Tibial nerve (tissue), 4 donors: ENCODE data around the gene EXOC4. TPM values are rescaled to one million over a fixed set of nuclear protein-coding genes. Genes with fewer than 3 reads are reported as not detected.

ENCODE experiments used
- DNase-seq, 2 donors: peaks; one replicate each; pipeline ENCODE4 v3.0.0-alpha.2; 2019; ENCODE audit warnings: low spot score in 2 of 2
- H3K27ac ChIP-seq, 4 donors: fragments of 200-600 bp; sonication (generic) in 3 of 4; one replicate each; pipeline ENCODE4 v1.5.1; 2017 to 2019; ENCODE audit warnings: mild to moderate bottlenecking in 1 of 4
- H3K27me3 ChIP-seq, 2 donors: fragments of 200-600 bp; sonication (generic) in 1 of 2; one replicate each; pipeline versions ENCODE4 v1.5.1 to v1.6.0; 2017 to 2019
- H3K36me3 ChIP-seq, 3 donors: fragments of 200-600 bp; sonication (generic); one replicate each; pipeline ENCODE4 v1.5.1; 2018 to 2019
- H3K4me1 ChIP-seq, 4 donors: fragments of 200-600 bp; sonication (generic) in 3 of 4; one replicate each; pipeline ENCODE4 v1.5.1; 2017 to 2019
- H3K4me3 ChIP-seq, 4 donors: fragments of 200-600 bp; sonication (generic) in 3 of 4; one replicate each; pipeline ENCODE4 v1.5.1; 2017 to 2019; ENCODE audit warnings: mild to moderate bottlenecking in 1 of 4, moderate library complexity in 1 of 4
- H3K9me3 ChIP-seq, 4 donors: fragments of 200-600 bp; sonication (generic) in 3 of 4; one replicate each; pipeline ENCODE4 v1.5.1; 2017 to 2019
- EP300 ChIP-seq, 2 donors: sonication (generic); formaldehyde crosslinking; IDR thresholded peaks; one replicate each; pipeline ENCODE4 v1.6.1; 2017; ENCODE audit warnings: antibody characterized with exemption in 2 of 2, mild to moderate bottlenecking in 1 of 2
- POLR2A ChIP-seq, 2 donors: fragments of 450-650 bp; IDR thresholded peaks; one replicate each; pipeline ENCODE4 v1.6.1; 2017; ENCODE audit warnings: antibody characterized with exemption in 2 of 2, mild to moderate bottlenecking in 2 of 2, moderate library complexity in 2 of 2
- WGBS, 2 donors: methylation state at CpG; one replicate each; pipeline ENCODE4 v1.1.5; 2018; 5-methylcytosine and 5-hydroxymethylcytosine counted together
- total RNA-seq, 4 donors: library from RNA; depleted of rRNA; stranded (reverse); fragments of >200 nt; gene quantifications; one replicate each; pipeline ENCODE4 v1.1.0, GENCODE V29; 2016
- TF ChIP-seq, protein P1 (sequence below), 5 experiments: fragments of 200-600 bp in 3 of 5; fragments of 450-650 bp in 2 of 5; sonication (generic) in 3 of 5; IDR thresholded peaks; one replicate each; pipeline ENCODE4 v1.5.1; 2016 to 2019; ENCODE audit warnings: antibody characterized with exemption in 5 of 5, mild to moderate bottlenecking in 3 of 5, moderate library complexity in 2 of 5

The EXOC4 gene
- total RNA-seq, 4 donors from 2014 or later: 70.0 to 104 (median 85.8) TPM

DNA sequence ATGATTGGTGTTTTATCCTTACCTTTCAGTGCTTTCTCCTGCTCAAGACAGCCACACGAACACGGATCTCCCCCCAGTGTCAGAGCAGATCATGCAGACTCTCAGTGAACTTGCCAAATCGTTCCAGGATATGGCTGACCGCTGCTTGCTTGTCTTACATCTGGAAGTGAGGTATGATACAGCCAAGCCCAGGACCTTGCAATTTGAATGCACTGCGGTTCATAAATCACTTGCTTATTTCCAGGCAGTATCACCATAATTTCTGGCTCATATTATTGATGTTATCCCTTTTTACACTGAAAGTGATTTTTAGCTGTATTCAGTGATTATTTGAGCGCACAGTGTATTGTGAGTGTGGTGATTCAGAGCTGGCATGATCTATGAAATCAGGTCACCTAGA lies 744.6 kb downstream of the EXOC4 start:
- no peak for DNase-seq
- H3K4me3 ChIP-seq: no peak overlapping the region
- H3K27ac ChIP-seq: no peak overlapping the region
- WGBS, 2 donors: 86 to 98% methylated on average over 6 of the region's 6 CpGs
- TF ChIP-seq POLR2A (IDR thresholded peaks at IDR 0.05): no peak
- TF ChIP-seq, protein P1, sequence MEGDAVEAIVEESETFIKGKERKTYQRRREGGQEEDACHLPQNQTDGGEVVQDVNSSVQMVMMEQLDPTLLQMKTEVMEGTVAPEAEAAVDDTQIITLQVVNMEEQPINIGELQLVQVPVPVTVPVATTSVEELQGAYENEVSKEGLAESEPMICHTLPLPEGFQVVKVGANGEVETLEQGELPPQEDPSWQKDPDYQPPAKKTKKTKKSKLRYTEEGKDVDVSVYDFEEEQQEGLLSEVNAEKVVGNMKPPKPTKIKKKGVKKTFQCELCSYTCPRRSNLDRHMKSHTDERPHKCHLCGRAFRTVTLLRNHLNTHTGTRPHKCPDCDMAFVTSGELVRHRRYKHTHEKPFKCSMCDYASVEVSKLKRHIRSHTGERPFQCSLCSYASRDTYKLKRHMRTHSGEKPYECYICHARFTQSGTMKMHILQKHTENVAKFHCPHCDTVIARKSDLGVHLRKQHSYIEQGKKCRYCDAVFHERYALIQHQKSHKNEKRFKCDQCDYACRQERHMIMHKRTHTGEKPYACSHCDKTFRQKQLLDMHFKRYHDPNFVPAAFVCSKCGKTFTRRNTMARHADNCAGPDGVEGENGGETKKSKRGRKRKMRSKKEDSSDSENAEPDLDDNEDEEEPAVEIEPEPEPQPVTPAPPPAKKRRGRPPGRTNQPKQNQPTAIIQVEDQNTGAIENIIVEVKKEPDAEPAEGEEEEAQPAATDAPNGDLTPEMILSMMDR (IDR thresholded peaks at IDR 0.05): no peak
- no peak for TF ChIP-seq EP300 (IDR thresholded peaks at IDR 0.05)
- no peaks in the 10 kb centered on the region for H3K27me3 ChIP-seq
- H3K4me1 ChIP-seq: no peaks in the 10 kb centered on the region
- no peaks in the 10 kb centered on the region for H3K9me3 ChIP-seq
- peaks cover 0 to 8% (median 0%) of the 10 kb centered on the region in 3 donors for H3K36me3 ChIP-seq

DNA sequence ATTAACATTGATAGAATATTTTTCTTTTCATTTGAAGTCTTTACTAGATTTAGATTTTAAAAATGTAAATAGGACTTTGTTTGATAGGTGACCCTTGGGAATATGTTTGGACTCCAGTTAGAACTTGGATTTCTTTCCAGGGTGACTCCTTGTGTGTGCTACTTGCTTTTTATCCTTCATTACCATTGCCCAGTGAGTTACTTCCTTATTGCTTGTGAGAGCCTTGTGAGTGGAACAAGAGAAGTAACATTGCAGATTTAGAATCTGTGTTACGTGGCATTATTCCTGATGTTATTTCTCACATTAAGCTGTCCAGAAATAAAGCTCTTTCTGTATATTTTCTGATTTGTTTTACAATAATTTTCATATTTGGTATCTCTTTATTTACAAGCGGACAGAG lies 746.3 kb downstream of the EXOC4 start:
- 95 to 96% methylated on average over 2 of the region's 2 CpGs for WGBS, 2 donors
- no peak overlapping the region for H3K4me3 ChIP-seq
- no peak overlapping the region for H3K27ac ChIP-seq
- H3K36me3 ChIP-seq: peaks cover 0 to 9% (median 0%) of the 10 kb centered on the region in 3 donors
- no peaks in the 10 kb centered on the region for H3K4me1 ChIP-seq
- TF ChIP-seq EP300 (IDR thresholded peaks at IDR 0.05): no peak
- H3K9me3 ChIP-seq: no peaks in the 10 kb centered on the region
- H3K27me3 ChIP-seq: no peaks in the 10 kb centered on the region
- no peak for DNase-seq

DNA sequence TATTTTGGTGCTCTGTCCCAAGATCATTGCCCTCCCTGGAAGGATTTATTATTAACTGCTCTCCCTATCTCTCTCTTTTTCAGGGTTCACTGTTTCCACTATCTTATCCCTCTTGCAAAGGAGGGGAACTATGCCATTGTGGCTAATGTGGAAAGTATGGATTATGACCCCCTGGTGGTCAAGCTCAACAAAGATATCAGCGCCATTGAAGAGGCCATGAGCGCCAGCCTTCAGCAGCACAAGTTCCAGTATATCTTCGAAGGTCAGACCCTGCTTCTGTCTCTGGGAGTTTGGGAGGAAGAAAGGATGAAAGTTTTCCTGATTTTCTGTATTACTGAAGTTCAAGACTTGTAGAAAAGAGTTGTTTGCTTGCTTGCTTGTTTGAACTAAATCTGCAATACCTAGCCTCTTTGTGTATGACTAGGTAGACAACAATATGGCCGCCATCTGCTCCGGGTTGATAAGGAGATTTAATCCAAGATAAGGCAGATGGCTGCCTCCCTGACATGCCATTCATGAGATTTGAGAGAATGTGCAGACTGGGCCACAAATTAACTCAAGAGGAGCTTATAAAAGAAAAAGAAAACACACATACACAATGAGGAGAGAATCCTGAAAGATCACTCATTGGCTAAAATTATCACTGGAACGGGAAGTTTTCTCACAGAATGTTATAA lies 752.1 kb downstream of the EXOC4 start:
- H3K4me1 ChIP-seq: no peaks in the 10 kb centered on the region
- TF ChIP-seq POLR2A (IDR thresholded peaks at IDR 0.05): no peak
- TF ChIP-seq EP300 (IDR thresholded peaks at IDR 0.05): no peak
- TF ChIP-seq, protein P1 (IDR thresholded peaks at IDR 0.05): no peak

DNA sequence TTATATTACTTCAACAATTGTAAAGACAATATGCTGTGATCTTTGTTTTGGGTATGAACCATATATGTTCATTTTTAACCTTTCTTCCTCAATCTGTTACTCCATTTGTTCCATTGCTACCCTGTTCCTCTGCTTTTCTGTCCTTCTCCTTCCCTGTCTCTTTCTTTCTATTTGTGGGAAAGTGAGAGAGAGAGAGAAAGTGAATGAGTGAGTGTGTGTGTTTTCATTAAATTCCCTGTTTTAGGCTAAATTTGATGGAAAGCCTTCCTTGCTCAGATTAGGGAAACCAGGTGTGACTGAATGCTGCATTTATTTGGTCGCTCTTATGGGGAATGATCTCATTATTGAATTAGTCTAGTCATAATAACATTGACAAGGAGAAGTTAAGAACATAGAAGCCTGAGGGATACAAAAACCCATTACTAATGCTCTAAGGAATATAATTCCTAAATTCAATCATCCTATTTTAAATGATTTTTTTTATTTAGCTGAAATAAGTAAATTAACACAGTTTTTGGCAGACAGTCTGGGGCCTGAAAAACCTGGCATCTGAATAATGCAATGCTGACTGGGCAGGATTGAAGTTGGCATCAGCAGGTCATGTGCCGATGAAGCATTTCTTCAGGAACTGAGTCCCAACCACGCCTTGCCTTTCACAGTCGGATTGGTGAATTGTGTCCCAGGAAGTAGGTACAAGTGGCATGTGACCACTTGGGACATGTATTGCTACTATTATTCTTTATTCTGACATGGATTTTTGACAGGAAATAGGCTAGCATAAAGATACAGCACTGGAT lies 756.6 kb downstream of the EXOC4 start:
- H3K4me1 ChIP-seq: no peaks in the 10 kb centered on the region
- peak in 1 of 2 donors; percentile 8 for DNase-seq
- H3K36me3 ChIP-seq: peaks cover 0 to 29% (median 0%) of the 10 kb centered on the region in 3 donors
- WGBS, 2 donors: 85 to 86% methylated on average over 4 of the region's 4 CpGs
- H3K27me3 ChIP-seq: no peaks in the 10 kb centered on the region
- no peak for TF ChIP-seq POLR2A (IDR thresholded peaks at IDR 0.05)
- TF ChIP-seq, protein P1 (IDR thresholded peaks at IDR 0.05): no peak
- no peak for TF ChIP-seq EP300 (IDR thresholded peaks at IDR 0.05)
- no peak overlapping the region for H3K27ac ChIP-seq
- H3K4me3 ChIP-seq: no peak overlapping the region
- H3K9me3 ChIP-seq: no peaks in the 10 kb centered on the region

More for the DNA sequence above, 752.1 kb downstream of the EXOC4 start:
- no peak overlapping the region for H3K4me3 ChIP-seq
- H3K36me3 ChIP-seq: peaks cover 0 to 34% (median 0%) of the 10 kb centered on the region in 3 donors
- no peaks in the 10 kb centered on the region for H3K27me3 ChIP-seq
- no peak for DNase-seq
- WGBS, 2 donors: 95 to 97% methylated on average over 6 of the region's 6 CpGs
- H3K27ac ChIP-seq: no peak overlapping the region
- H3K9me3 ChIP-seq: no peaks in the 10 kb centered on the region

DNA sequence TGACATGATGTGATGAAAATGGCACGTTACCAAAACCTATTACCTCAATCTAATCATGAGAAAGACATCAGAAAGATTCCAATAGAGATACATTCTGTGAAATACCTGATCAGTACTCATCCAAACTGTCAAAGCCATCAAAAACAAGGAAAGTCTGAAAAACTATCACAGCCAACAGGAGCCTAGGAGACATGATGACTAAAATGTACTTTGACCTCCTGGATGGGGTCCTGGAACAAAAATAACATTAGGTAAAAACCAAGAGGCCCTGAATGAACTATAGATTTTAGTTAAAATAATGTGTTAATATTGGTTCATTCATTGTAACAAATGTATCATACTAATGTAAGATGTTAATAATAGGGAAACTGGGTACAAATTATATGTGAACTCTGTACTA lies 760.4 kb downstream of the EXOC4 start:
- H3K27ac ChIP-seq: no peak overlapping the region
- H3K9me3 ChIP-seq: no peaks in the 10 kb centered on the region
- no peak overlapping the region for H3K4me3 ChIP-seq
- DNase-seq: no peak
- no peak for TF ChIP-seq POLR2A (IDR thresholded peaks at IDR 0.05)
- no peak for TF ChIP-seq EP300 (IDR thresholded peaks at IDR 0.05)
- TF ChIP-seq, protein P1 (IDR thresholded peaks at IDR 0.05): no peak
- no peaks in the 10 kb centered on the region for H3K27me3 ChIP-seq
- H3K36me3 ChIP-seq: no peaks in the 10 kb centered on the region
- 88 to 91% methylated on average over 1 of the region's 1 CpG for WGBS, 2 donors
- no peaks in the 10 kb centered on the region for H3K4me1 ChIP-seq
